NCI-H345 treated with DMSO at 0.1 percent for 48 hours (cell line): Measurements from ENCODE around the gene SETD6.
"Not testable (repeated sequence)": the region's sequence is repeated elsewhere in the genome, so short reads cannot be mapped to it uniquely, and the experiment has no call there.

Experiments used
- DNase-seq: peaks from one replicate; lab custom pipeline; 2025; ENCODE audit not compliant: unreplicated experiment; lab: John Stamatoyannopoulos, UW

Gene SETD6

DNA sequence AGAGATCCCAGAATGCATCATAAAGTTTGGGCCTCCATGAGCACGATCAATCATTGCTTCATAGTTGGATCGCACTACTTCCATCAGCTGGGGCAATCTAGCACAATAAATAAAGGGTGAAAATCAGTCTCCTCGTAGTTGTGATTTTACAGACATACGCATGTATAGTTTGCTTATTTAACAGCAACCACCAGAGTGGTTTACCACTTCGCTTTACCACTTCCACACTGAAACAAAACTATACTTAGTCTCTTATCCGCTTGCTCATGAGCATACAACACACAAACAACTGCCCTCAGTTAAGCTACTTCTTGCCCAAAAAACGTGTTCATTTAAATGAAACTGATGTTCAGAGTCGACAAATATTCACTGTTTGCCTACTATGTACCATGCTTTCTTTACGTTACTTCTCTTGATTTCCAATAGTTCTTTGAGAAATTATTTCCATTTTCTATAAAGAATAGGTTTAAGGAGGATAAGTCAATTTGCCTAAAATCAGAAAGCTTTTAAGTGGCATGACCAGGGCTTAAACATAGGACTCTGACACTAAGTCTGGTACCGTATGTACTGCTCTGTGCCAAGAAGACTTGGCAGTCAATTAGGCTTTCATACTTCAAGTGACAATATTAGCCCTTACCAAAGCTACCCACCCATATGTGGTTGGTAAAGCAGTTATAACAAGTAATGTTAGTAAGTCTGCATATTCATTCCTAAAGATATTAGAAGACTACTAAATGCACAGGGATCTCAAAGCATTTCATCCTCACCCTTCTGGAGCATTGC, 22.0 kb downstream of the SETD6 start:
- no peak for DNase-seq

DNA sequence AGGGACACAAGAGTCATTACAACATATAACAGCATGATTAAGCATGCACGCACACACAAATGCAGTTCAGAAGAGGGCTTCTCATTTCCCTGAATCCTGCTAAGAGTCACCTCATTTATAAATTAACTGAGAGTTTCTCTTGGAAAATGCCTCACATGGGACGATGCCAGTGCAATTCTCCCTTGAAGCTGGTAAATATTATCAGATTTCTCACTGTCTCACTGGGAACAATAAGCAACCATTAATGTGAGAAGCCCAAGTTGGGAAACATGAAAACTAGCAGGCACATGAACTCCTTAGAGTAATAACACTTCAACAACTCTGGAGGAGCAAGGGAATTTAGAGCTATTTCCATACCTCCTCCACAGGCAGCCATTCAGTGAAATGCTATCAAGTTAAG, 26.4 kb downstream of the SETD6 start:
- DNase-seq, result no peak

DNA sequence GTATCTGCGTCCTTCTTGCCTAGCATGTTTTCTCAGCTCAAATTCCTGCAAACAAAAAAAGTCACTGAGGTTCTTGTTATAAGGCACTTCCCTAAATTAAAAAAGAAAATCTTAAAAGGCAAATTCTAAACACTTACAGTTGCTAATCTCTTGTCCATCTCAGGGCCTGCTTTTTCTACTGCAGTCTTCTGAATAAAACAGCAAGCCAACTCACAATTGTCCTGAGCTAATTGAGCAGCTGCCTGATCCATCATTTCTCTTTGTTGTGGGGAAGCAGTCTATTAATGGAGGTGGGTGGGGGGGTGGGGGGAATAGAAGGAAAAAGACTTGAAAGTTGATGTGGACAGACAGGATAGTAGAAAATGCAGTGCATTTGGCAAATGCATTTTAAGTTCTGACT, 27.0 kb downstream of the SETD6 start:
- no peak for DNase-seq

DNA sequence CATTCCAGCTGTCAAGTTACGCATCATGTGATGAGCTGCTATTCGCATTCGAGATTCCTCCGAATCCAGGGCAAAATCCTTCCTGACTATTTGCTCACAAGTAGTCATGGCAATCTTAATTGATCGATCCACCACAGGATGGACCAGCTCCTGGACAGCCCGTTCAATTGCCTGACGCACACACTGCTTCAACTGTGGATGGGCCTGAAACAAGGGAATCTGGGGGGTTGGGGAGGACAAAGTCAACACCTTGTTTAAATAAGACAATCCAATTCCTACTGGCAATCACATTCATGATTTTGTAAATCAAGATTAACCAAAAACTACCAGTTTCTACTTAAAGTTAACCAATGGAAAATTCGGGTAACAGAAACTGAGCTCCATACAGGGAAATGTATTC, 28.4 kb downstream of the SETD6 start:
- DNase-seq, result no peak

DNA sequence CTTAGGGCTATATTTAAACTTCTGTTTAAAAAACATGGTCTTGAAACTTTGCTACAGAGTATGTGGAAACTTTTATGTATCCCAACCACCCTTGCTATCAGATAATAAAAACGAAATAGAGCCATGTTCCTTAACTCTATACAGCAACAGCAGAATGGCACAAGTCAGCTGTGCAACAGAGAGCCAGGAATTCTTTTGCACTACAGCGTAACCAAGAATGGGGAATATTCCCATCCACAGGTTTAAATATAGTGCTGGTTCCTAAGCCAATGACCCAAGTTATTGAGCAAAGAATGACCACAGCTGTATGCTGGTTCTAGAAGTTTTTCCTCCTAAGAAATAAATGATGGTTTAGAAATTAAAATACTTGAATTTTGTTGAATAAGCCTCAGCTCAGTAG, 33.1 kb downstream of the SETD6 start:
- DNase-seq, result no peak

DNA sequence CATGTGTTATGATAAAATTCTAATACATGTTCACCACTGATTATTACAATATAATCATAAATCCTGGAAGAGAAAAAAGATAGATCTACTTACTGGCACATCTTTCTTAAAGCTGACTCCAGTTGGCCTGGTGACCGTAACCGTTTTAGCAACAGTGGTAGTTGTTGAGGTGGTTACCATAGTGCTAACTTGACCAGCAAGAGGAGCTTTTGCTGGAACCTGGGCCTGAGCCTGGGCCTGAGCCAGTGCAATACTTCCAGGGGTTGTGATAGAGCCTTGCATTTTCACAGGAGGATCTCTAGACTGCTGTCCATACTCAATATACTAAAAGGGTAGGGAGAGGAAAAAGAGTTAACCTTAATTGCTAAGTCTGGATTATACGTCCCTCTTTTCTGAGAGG, 36.2 kb downstream of the SETD6 start:
- no peak for DNase-seq

DNA sequence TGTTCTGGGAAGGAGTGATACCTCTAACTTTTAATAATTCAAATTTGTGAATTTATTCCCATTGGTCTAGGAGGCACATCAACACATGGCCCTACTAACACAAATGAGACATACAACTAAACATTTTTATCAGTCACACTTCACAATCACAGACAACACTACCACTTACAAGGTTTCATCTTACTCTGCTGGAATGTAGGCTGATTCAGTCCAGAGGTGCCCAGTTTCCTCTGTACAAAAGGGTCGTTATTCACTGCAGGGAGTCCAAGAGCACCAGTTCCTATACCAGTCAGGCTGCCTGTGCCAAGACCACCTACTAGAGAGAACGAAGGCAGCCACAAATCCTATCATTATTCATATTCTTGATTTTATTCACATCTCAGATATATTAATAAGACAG, 41.4 kb downstream of the SETD6 start:
- DNase-seq, result no peak

DNA sequence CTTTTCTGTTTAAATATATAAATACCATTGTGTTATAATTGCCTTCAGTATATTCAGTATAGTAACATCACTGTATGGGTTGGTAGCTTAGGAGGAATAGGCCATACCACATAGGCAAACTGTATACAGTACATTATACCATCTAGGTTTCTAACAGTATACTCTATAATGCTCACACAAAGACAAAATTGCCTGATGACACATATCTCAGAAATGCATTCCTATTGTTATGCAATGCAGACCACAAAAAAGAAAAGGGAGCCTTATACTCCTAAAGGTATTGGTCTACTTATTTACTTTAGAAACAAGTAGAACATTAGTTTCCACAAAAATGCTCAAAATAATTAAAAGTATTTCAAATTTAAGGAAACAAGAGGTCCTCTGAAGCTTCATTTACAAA, 47.9 kb downstream of the SETD6 start:
- no peak for DNase-seq

DNA sequence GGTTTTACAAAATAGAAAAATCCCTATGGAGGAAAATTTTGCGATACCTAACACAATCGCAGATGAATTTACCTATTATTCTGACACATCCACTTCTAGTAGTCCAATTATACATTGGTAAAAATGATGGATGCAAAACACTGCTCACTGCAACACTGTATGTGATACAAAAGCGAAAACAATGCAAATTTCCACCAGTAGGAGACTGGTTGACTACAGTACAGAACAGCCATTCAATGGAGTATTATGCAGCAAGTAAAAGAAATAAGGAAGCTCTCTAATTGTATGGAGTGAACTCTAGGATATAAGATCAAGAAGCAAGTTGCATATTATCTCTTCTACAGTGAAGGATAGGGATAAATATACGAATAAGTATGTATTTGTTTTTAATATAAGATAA, 48.5 kb downstream of the SETD6 start:
- no peak for DNase-seq

DNA sequence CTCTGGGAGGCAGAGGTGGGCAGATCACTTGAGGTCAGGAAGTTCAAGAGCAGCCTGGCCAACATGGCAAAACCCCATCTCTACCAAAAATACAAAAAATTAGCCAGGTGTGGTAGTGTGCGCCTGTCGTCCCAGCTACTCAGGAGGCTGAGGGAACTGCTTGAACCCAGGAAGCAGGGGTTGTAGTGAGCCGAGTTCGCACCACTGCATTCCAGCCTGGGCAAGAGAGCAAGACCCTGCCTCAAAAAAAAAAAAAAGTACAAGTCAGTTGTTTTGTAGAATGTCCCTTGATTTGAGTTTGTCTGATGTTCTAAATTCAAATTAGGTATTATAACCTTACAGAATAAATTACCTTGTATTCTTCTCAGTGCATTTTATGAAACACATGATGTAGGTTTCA, 50.4 kb downstream of the SETD6 start:
- DNase-seq, result not testable (repeated sequence)
